IPS DF 6.9 (cell line): ENCODE data around the gene TMEM260.
"Not testable (repeated sequence)": the region's sequence is repeated elsewhere in the genome, so short reads cannot be mapped to it uniquely, and the experiment has no call there.

Experiments
- DNase-seq: peaks from one replicate; pipeline ENCODE4 v3.0.0-alpha.2; 2013; ENCODE audit warnings: low read depth, low spot score
- H3K27ac ChIP-seq: one replicate; pipeline ENCODE4 v1.5.1; 2013; ENCODE audit warnings: low read length, control low read depth
- H3K27me3 ChIP-seq: 2 replicates; pipeline ENCODE4 v1.6.1; 2013; ENCODE audit warnings: mild to moderate bottlenecking, low read length; ENCODE audit not compliant: control insufficient read depth, insufficient read depth
- H3K36me3 ChIP-seq: 2 replicates; pipeline ENCODE4 v1.6.1; 2013; ENCODE audit warnings: low read length; ENCODE audit not compliant: control insufficient read depth, insufficient read depth
- H3K4me1 ChIP-seq: 2 replicates; pipeline ENCODE4 v1.6.1; 2013; ENCODE audit warnings: low read length; ENCODE audit not compliant: control insufficient read depth, insufficient read depth
- H3K4me3 ChIP-seq: 2 replicates; pipeline ENCODE4 v1.5.1; 2013; ENCODE audit warnings: mild to moderate bottlenecking, low read length
- H3K9me3 ChIP-seq: 2 replicates; pipeline ENCODE4 v1.6.1; 2013; ENCODE audit warnings: low read length, inconsistent platforms; ENCODE audit not compliant: control insufficient read depth, insufficient read depth
- WGBS: extraction: QIAGEN DNeasy Blood & Tissue Kit; methylation state at CpG from one replicate; pipeline ENCODE4 v1.1.7; 2013; ENCODE audit warnings: mixed read lengths, missing lambda C conversion rate; ENCODE audit not compliant: insufficient read length, insufficient coverage; 5-methylcytosine and 5-hydroxymethylcytosine counted together

Gene TMEM260

DNA sequence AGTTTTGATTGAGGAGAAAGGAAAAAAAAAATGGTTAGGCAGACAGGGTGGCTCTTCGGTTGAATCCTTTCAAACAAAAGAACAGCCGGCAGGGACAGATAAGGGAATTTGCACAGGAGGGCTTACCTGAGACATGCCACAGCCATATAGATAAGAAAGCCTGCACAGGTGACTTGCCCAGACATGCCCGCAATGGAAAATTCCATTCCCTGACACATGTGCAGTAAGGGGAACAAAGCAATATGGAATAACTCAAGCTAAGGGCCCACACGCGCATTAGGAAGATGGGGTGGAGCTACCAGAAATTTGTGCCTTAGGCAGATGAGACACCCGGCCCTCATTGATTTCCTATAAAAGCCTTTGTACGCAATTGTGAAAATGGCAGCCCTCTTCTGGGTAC is 86.7 kb downstream of the TMEM260 start:
- H3K4me3 ChIP-seq, result no peak overlapping the region
- H3K9me3 ChIP-seq, result no peaks in the 10 kb centered on the region; the same call in 1 of the 2 replicates
- no peak for DNase-seq
- H3K27ac ChIP-seq, result no peak overlapping the region
- no CpG with 5 or more reads among the region's 7 CpGs for WGBS
- H3K4me1 ChIP-seq, result no peaks in the 10 kb centered on the region
- H3K27me3 ChIP-seq, result no peaks in the 10 kb centered on the region
- H3K36me3 ChIP-seq, result no peaks in the 10 kb centered on the region

DNA sequence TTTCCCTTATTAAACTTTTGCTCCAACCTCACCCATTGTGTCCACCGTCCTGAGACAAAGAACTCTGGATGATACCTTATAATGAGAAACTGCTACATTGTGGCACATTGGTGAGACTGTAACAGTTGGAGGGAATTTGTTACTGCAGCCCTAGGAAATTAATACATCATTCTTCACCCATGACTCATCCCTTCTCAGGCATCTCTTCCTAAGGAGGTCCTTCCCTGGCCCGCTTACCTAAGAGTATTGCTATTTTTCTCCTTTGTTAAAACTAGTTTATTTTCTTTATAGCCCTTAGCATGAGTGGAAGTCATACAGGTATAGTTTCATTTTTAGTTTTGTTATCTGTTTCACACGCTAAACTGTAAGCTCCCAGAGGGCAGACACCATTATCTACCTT is 87.1 kb downstream of the TMEM260 start:
- H3K4me1 ChIP-seq, result no peaks in the 10 kb centered on the region
- H3K27me3 ChIP-seq, result no peaks in the 10 kb centered on the region
- H3K27ac ChIP-seq, result no peak overlapping the region
- DNase-seq, result no peak
- no peak overlapping the region for H3K4me3 ChIP-seq
- no peaks in the 10 kb centered on the region; the same call in 1 of the 2 replicates for H3K9me3 ChIP-seq
- no peaks in the 10 kb centered on the region for H3K36me3 ChIP-seq
- WGBS, result no CpG with 5 or more reads among the region's 3 CpGs

DNA sequence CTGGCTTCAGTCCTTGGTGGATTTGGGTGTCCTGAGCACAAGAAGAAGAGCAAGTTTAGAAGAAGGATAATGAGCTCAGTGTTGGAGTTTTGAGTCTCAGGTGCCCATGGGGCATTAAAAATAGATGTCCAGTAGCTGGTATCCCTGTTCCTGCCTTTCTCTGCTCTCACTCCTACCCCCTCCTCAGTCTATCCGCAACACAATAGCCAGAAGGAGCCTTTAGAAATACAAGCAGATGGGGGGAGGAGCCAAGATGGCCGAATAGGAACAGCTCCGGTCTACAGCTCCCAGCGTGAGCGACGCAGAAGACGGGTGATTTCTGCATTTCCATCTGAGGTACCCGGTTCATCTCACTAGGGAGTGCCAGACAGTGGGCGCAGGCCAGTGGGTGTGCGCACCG is 87.7 kb downstream of the TMEM260 start:
- no CpG with 5 or more reads among the region's 11 CpGs for WGBS
- DNase-seq, H3K9me3 ChIP-seq, H3K27ac ChIP-seq, H3K27me3 ChIP-seq, H3K36me3 ChIP-seq, H3K4me3 ChIP-seq, H3K4me1 ChIP-seq: not testable (repeated sequence)

DNA sequence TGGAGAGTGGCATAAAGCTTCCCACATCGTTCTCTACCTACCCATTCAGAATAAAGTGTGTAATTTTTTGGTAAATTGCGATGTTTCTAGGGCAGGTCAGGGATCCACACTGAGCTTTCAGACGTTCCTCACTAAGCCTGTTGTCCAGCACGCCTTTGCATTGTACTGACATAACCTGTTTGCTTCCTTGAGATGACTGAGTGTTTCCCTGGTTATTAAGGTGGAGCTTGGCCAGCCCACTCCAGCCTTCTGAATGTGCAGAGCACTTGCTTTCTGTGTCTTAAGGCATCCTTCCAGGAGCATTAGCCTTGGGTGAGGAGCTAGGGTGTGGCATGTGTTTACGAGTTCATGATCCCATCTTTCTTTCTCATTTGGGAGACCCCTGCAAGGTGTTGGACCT is 96.4 kb downstream of the TMEM260 start:
- H3K36me3 ChIP-seq, result no peaks in the 10 kb centered on the region
- WGBS, result no CpG with 5 or more reads among the region's 5 CpGs
- H3K4me3 ChIP-seq, result no peak overlapping the region
- no peaks in the 10 kb centered on the region for H3K4me1 ChIP-seq
- H3K27ac ChIP-seq, result no peak overlapping the region
- no peaks in the 10 kb centered on the region for H3K27me3 ChIP-seq
- DNase-seq, result no peak
- no peaks in the 10 kb centered on the region for H3K9me3 ChIP-seq

DNA sequence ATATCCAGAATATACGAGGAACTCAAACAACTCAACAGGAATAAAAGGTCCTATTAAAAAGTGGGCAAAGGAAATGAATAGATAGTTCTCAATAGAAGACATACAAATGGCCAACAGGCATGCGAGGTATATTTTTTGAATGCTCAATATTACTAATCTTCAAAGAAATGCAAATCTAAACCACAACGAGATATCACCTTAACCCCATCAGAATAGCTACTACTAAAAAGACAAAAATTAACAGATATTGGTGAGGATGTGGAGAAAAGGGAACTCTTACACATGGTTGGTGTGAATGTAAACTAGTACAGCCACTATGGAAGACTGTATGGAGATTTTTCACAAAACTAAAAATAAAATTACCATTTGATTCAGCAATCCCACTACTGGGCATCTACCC is 99.2 kb downstream of the TMEM260 start:
- no peak overlapping the region for H3K4me3 ChIP-seq
- H3K36me3 ChIP-seq, result no peaks in the 10 kb centered on the region
- H3K4me1 ChIP-seq, result no peaks in the 10 kb centered on the region
- H3K27me3 ChIP-seq, result no peaks in the 10 kb centered on the region
- no CpG with 5 or more reads among the region's 3 CpGs for WGBS
- DNase-seq, result no peak
- no peaks in the 10 kb centered on the region for H3K9me3 ChIP-seq
- no peak overlapping the region for H3K27ac ChIP-seq

DNA sequence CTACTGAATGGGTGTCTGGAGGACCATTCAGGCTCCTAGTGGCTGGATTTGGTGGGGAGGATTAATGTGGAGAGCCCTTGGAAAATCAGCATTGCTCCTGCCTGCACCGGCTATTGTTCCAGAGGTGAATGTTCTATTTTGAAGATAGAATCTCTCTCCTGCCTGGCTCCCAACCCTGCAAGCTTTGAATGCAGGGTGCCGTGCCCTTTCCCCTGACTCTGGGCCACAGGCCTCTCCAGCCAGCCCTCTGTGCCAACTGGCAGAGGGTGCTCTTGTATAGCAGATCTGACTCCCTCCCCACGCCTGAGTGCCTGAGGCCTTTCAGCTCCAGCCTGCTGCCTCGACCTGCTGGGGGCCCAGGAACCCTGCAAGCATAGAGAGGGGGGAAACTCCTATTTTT is 106.8 kb downstream of the TMEM260 start:
- Histone ChIP-seq H3K27me3 (no peaks in the 10 kb centered on the region), H3K9me3 (no peaks in the 10 kb centered on the region), H3K27ac (no peak overlapping the region), H3K4me3 (no peak overlapping the region), H3K4me1 (0 out of 2 replicates have a peak, but pooled peaks cover 1% of the 10 kb centered on the region), H3K36me3 (no peaks in the 10 kb centered on the region)
- no CpG with 5 or more reads among the region's 4 CpGs for WGBS
- DNase-seq, result no peak

DNA sequence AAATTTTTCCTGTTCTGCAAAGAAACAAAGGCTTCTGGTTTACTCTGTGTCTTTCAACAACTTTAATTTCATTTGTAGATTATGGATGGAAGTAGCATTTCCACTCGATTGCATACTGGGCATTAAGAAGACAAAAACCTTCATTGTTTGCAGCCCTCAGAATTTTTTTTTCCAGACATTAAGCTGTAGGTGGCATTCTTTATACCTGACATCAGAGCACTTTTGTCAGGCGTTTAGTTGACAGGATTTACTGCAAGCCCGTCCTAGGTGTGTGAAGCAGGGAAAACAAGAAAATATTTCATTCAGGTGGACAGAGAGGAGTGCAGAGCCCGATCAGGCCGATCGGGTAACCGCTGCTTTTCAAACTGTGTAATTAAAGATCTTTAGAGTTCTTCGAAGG is 107.5 kb downstream of the TMEM260 start:
- Histone ChIP-seq H3K27ac (no peak overlapping the region), H3K9me3 (no peaks in the 10 kb centered on the region), H3K4me1 (0 out of 2 replicates have a peak, but pooled peaks cover 1% of the 10 kb centered on the region), H3K27me3 (no peaks in the 10 kb centered on the region), H3K4me3 (no peak overlapping the region), H3K36me3 (no peaks in the 10 kb centered on the region)
- DNase-seq, result no peak
- no CpG with 5 or more reads among the region's 8 CpGs for WGBS

DNA sequence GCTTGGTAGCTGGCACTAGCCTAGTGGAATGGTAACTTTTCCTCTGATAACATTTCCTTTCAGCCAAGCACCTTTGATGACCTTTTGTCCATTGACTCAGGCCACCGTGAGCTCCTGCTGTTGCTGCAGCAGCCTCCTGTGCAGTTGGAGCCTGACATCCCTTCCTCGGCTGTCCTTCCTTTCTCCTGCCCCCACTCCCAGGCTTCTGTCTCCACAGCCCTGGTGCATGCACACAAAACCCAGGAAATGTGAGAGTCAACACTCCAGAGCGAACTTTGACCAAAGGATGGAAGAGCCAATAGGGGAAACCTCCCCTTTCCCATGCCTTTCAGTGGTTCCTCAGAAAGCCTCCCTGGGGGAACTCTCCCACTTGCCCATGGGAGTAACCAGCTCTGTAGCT is 115.0 kb downstream of the TMEM260 start:
- no peaks in the 10 kb centered on the region for H3K36me3 ChIP-seq
- no CpG with 5 or more reads among the region's 3 CpGs for WGBS
- DNase-seq, result no peak
- H3K27ac ChIP-seq, result no peak overlapping the region
- H3K4me3 ChIP-seq, result no peak overlapping the region
- no peaks in the 10 kb centered on the region for H3K27me3 ChIP-seq
- 0 out of 2 replicates have a peak, but pooled peaks cover 1% of the 10 kb centered on the region for H3K4me1 ChIP-seq
- H3K9me3 ChIP-seq, result no peaks in the 10 kb centered on the region

DNA sequence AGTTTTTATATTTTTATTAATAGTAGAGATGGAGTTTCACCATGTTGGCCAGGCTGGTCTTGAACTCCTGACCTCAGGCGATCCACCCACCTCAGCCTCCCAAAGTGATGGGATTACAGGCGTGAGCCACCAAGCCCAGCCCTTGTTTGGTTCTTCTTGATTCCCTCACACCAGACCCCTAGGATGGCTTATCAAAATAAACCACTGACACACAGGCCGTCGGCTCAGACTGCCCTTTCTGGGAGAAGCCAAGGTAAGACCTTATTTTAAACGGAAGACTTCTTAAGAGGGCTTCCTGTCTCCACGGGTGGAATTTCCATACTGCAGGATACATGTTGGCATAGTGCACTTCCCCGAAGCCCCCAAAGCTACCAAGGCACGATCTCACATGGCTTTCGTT is 115.6 kb downstream of the TMEM260 start:
- no CpG with 5 or more reads among the region's 9 CpGs for WGBS
- not testable (repeated sequence) for H3K9me3 ChIP-seq, H3K4me3 ChIP-seq, H3K27me3 ChIP-seq, H3K27ac ChIP-seq, H3K36me3 ChIP-seq, H3K4me1 ChIP-seq, DNase-seq
